HG02623 (cell line): ENCODE results near the gene PACRG.

ENCODE experiments used
- ATAC-seq: cut with Tn5 transposase; IDR thresholded peaks from one replicate; pipeline ENCODE4 v1.9.1; 2021; ENCODE audit warnings: moderate library complexity; ENCODE audit not compliant: unreplicated experiment

Gene PACRG

GRCh38 chr6:162998777-162999176, 271.0 kb downstream of the PACRG start:
- ATAC-seq, result no peak

GRCh38 chr6:162999575-163000285, 272.0 kb downstream of the PACRG start:
- ATAC-seq, result no peak

- ATAC-seq, result peak; percentile 97
These were observed 273.6 kb downstream of the PACRG start for GRCh38 chr6:163001330-163001729.

GRCh38 chr6:163008186-163008585, 280.4 kb downstream of the PACRG start:
- no peak for ATAC-seq

- no peak for ATAC-seq
These were observed 280.9 kb downstream of the PACRG start for GRCh38 chr6:163008626-163009025.

GRCh38 chr6:163010145-163010544, 282.4 kb downstream of the PACRG start:
- ATAC-seq, result no peak

- ATAC-seq, result no peak
These were observed 287.0 kb downstream of the PACRG start for GRCh38 chr6:163014736-163015135.

GRCh38 chr6:163017801-163018200, 290.0 kb downstream of the PACRG start:
- no peak for ATAC-seq

GRCh38 chr6:163019926-163020325, 292.2 kb downstream of the PACRG start:
- ATAC-seq, result no peak

GRCh38 chr6:163021054-163021453, 293.3 kb downstream of the PACRG start:
- no peak for ATAC-seq

- ATAC-seq, result no peak
These were observed 295.9 kb downstream of the PACRG start for GRCh38 chr6:163023700-163024099.

GRCh38 chr6:163026893-163027292, 299.1 kb downstream of the PACRG start:
- no peak for ATAC-seq

- no peak for ATAC-seq
These were observed 303.2 kb downstream of the PACRG start for GRCh38 chr6:163030980-163031379.

- no peak for ATAC-seq
These were observed 304.2 kb downstream of the PACRG start for GRCh38 chr6:163031931-163032330.

GRCh38 chr6:163036160-163036645, 308.4 kb downstream of the PACRG start:
- no peak for ATAC-seq

- ATAC-seq, result no peak
These were observed 310.5 kb downstream of the PACRG start for GRCh38 chr6:163038317-163038716.

GRCh38 chr6:163048345-163048744, 320.6 kb downstream of the PACRG start:
- ATAC-seq, result no peak

GRCh38 chr6:163053667-163054344, 326.0 kb downstream of the PACRG start:
- ATAC-seq, result no peak

- ATAC-seq, result no peak
These were observed 326.9 kb downstream of the PACRG start for GRCh38 chr6:163054641-163055040.

GRCh38 chr6:163057260-163057659, 329.5 kb downstream of the PACRG start:
- no peak for ATAC-seq

GRCh38 chr6:163062790-163063189, 335.0 kb downstream of the PACRG start:
- no peak for ATAC-seq

GRCh38 chr6:163063561-163063960, 335.8 kb downstream of the PACRG start:
- no peak for ATAC-seq
